GM19238 (cell line): ENCODE measurements around the gene OGFOD2.

Experiments used
- DNase-seq: peaks from one replicate; pipeline ENCODE4 v3.0.0; 2011; ENCODE audit warnings: low spot score; ENCODE audit not compliant: insufficient read length

The OGFOD2 gene

GRCh38 chr12:122988036-122988435, 13.0 kb downstream of the OGFOD2 start:
- no peak for DNase-seq

DNA sequence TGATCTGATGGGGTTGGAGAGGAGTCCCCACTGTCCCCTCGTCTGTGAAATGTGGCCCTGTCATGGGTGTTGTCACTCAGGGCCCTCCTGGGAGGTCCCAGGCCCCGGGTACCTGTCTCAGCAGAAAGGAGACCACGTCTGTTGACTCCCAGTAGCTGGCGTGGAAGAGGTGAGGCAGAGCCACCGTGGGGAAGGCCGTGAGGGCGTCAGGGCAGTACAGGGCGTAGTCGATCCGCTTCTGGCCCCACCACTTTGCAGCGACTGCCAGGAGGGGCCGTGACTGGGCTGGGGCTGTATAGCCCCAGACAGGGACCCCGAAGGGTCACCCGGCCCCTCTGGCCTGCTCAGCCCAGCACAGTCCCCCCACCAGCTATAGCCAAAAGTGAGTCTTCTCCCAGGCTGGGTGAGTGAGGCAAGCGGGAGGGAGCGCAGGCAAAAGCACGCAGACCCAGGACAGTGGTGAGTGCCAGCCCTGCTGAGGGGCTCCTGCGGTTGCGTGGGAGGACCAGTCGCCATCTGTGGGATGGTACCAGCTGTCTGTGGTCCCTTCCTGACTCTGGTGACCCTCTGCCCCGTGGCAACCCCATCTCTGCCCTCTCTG, 13.7 kb downstream of the OGFOD2 start:
- DNase-seq = no peak

DNA sequence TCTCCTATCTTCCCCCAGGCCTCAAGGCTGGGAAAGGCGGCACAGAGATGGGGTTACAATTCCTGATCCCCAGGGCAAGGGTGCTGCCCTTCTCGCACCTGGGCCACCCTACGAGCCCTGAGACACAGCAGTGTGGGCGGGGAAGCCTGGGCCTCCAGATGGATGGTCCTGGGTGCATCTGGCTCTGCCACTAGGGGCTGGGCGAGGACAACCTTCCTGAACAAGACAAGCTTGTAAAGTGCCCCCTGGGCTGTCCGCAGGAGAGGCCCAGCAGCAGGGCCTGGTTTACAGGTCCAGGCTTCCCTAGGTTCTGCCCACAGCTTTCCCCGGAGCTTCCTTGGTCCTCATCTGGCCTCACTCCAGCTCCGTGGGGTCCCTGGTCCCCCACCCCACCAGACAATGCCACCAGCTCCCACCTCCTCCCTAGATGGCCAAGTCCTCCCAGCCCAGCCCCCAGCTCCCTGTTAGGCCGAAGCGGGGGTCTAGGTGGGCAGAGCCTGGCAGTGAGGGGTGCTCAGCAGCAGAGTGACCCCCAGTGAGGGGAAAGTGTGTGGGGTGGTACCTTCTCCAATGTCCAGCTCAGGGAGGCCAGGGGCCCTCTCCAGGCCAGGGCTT, 14.3 kb downstream of the OGFOD2 start:
- no peak for DNase-seq

GRCh38 chr12:122989874-122990419, 14.9 kb downstream of the OGFOD2 start:
- DNase-seq = no peak

- DNase-seq = no peak
These were observed 15.5 kb downstream of the OGFOD2 start for GRCh38 chr12:122990561-122990960.

DNA sequence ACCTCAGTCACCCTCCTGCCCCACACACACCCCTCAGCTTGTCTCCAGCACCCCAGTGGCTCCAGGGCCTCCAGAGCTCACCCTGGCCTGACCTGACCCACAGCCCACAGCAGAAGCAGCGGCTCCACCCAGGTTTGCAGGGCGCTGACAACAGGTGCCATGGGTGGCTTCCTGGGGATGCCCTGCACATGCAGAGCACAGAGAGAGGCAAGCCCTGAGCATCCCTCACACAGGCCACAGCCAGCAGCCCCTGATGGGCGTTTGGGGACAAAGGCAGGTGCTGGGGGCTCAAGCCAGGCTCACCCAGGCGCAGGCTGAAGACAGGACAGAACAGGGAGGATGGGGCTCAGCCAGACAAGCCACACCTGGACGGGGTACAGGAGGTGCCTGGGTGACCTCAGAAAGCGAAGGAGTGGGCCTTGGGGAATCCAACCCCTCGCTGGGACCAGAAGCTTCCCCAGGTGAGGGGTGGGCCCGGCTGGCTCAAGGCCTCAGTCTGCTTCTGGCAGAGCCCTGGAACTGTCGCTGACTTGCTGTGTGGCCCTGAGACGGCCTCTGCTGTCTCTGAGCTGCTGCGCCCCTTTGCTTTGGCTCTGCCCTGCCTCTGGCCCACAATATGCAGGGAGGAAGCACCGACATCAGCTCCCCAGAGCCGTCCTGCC, 16.0 kb downstream of the OGFOD2 start:
- DNase-seq = no peak

DNA sequence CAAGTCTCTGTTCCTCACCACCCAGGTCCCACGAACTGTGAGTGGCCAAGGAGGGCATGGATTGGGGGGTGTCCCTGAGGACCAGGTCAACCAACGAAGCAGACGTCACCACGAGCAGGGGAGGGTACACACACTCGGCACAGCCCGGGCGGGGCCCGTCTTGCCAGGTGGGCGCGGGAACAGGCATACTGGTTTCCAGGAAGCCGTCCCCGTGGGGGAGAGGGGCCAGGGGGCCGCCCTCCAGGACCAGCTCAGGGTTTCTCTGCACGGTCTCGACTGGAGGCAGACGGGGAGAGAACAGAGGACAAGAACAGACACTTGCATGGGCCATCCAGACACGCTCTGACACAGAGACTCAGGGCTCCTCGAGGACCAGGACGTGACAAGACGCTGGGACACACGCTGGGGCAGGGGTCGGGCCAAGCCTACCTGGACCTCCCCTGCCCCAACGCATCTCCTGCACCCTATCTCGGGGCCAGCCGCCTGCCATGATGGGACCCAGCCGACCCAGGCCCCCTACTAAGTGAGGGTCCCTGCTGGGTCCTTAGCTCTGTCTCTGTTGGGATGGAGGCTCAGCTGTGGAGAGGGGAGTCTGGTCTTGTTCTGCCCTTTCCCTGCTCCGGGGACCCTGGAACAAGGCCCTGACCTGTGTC, 16.7 kb downstream of the OGFOD2 start:
- DNase-seq = no peak

GRCh38 chr12:122992386-122992785, 17.3 kb downstream of the OGFOD2 start:
- no peak for DNase-seq

- no peak for DNase-seq
These were observed 19.2 kb downstream of the OGFOD2 start for GRCh38 chr12:122994140-122994675.

DNA sequence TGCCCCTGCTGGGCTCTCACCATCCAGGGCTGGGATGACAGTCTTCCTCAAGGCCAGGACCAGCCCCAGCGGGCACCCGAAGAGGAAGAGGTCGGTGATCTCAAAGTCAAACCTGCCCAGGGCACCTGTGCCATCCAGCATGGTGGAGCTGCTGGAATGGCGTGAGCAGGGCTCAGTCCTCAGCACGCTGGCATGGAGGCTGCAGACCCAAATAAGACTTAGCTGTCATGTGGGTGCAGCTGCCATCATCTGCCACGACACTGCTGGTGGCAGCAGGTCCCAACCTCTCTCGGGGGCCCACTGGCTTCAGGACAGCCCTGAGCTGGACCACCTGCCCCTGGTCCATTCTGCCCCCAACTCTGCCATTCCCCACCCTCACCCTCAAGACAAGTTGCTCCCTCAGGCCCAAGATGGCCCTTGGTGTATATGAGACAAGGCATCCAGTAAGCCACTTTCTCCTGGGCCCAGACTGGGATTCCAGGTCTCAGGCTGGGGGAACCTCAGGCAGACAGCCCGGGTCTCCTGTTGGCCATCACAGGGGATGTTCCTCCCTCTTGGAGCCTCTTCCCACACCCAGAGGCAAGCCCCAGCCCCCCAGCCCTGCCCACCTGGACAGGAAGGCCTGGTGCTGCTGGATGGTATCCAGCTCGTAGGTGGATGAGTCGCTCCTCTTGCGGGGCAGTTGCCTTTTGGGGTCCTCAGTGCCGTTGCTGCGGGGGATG, 19.9 kb downstream of the OGFOD2 start:
- no peak for DNase-seq

GRCh38 chr12:122995503-122996187, 20.6 kb downstream of the OGFOD2 start:
- no peak for DNase-seq

DNA sequence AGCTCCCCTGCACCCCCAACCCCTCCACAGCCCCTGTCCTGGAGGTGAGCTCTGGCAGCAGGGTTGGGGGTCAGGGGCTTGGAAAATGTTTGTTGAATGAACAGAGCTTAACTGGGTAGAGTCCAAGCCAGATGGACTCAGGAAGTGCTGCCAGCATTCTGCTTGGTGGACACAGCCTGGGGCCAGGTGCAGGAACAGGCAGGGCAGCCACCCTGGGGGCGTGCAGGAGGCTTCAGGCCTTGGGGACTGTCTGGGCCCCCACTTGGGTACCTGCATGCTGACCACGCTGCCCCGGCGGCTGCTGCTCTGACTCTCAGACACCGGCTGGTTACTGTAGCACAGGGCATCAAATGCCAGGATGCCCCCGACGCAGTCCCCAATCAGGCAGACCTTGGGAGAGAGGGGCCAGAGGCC, 21.2 kb downstream of the OGFOD2 start:
- DNase-seq = no peak

DNA sequence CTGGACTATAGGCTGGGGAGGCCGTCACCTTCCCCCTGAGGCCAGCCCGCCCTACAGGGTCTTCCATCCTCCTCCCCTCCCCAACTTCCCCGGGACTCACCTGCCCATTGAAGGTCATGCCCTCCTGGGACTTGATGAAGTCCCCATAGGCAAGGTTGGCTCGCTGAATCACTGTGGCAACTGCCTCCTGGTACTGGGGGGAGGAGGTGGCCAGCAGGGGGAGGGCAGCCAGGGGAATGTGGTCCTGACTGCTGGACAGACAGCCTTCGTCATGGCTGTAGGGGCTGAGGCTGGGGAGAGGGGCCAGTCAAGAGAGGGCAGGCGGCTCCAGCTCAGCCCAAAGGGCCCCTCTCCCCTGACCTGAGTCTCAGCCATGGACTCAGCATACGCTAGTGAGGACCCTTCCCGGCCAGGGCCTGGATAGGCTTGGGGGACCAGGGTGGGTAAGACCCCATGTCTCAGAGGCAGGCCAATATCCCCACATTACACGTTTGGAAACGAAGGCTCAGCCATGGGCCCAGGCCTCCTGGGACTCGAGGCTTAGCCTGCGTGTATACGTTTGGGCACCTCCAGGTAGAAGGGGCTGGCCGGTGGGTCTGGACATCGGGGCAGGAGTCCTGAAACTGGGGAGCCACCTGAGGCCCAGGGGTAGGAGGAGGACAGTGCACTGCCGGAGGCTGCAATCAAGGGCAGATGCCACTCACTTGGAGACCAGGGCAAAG, 21.7 kb downstream of the OGFOD2 start:
- DNase-seq = no peak

DNA sequence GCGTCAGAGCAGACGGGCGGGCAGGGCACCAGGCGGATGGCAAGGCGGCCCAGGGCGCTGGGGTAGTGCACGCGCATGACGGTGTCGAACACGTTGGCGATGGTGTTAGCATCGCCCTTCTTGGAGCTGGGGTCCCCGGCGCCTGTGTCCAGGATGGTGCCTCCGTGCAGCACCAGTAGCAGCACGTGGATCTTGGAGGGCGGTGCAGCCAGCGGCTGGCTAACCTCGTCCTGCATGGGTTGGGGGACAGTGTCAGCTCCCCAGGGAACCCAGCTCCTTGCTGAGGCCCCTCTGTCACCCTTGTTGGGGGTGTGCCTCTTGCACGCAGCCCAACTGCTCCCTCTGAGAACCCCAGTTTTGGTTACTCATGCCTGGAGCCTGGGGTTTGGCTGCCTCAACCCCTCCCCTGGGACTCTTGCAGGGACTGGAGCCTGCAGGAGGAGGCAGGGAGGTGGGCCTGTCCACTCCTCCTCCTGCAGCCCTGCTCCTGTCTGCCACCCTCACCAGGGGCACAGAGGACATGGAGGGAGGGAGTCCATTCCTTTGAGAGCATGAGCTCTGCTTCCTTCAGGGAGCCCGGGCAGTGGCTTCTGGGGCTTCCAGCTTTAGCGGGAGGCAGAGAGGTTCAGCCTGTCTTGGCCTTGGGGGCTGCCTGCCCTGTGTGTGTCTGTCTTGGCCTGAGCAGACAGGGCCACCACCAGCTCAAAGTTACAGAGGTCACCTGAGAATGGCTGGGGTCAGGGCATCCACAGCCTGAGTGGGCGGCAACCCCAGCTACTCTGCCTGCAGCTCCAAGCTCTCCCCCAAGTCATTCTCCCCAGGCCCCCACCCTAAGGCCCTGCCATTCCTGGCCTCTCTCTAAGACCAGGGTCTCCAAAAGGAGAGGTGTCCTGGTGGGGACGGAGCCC, 22.6 kb downstream of the OGFOD2 start:
- DNase-seq = no peak

GRCh38 chr12:122998316-122998715, 23.3 kb downstream of the OGFOD2 start:
- DNase-seq = no peak

GRCh38 chr12:122999196-122999946, 24.3 kb downstream of the OGFOD2 start:
- DNase-seq = no peak

DNA sequence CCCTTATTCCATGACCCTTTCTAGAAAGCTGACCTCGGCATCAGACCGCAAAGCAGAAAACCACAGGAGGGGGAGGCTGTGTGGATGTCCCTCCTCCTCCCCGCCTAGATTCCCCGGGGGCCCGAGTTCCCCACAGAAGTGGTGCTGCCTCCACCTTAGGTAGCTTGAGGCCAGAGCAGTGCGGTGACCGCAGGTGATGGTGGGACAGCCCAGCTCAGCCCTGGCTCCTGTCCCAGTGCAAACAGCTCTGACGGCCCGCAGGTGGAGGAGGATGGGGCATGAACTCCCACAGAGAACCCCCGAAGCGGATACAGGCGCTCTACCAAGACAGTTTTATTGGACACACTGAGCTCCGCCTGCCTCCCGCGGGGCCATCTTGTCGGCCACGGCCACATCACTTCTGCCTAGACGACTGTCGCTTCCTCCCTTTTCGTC, 25.0 kb downstream of the OGFOD2 start:
- no peak for DNase-seq

GRCh38 chr12:123000578-123000977, 25.5 kb downstream of the OGFOD2 start:
- DNase-seq = no peak
